GM23338 (cell line): ENCODE measurements around the gene NLRC5.

ENCODE experiments used
- CREB1 ChIP-seq: fragments of 250-450 bp; sonication (Bioruptor Pico); IDR thresholded peaks from 2 replicates; pipeline ENCODE4 v1.5.0; 2020; ENCODE audit warnings: low read depth, mild to moderate bottlenecking, moderate library complexity
- EZH2 ChIP-seq: fragments of 200-600 bp; sonication (generic); IDR thresholded peaks from one replicate; pipeline ENCODE4 v1.8.0; 2017; ENCODE audit warnings: antibody characterized with exemption, mild to moderate bottlenecking, low read depth; ENCODE audit not compliant: unreplicated experiment
- EZH2phosphoT487 ChIP-seq: fragments of 200-600 bp; sonication (generic); IDR thresholded peaks from one replicate; pipeline ENCODE4 v1.8.1; 2018; ENCODE audit warnings: antibody characterized with exemption; ENCODE audit not compliant: unreplicated experiment
- JUNB ChIP-seq: IDR thresholded peaks from one replicate; pipeline ENCODE4 v1.6.1; 2016; ENCODE audit warnings: antibody characterized with exemption; ENCODE audit not compliant: unreplicated experiment
- NANOG ChIP-seq: IDR thresholded peaks from 2 replicates; pipeline ENCODE4 v1.6.1; 2016; ENCODE audit warnings: antibody characterized with exemption, borderline replicate concordance
- POLR2AphosphoS5 ChIP-seq: IDR thresholded peaks from 2 replicates; pipeline ENCODE4 v1.6.1; 2016; ENCODE audit warnings: antibody characterized with exemption, low read depth
- REST ChIP-seq: IDR thresholded peaks from one replicate; pipeline ENCODE4 v1.6.1; 2018; ENCODE audit warnings: antibody characterized with exemption; ENCODE audit not compliant: unreplicated experiment
- STAT1 ChIP-seq: IDR thresholded peaks from one replicate; pipeline ENCODE4 v1.6.1; 2016; ENCODE audit warnings: antibody characterized with exemption; ENCODE audit not compliant: unreplicated experiment
- ZNF462 ChIP-seq: fragments of 250-450 bp; sonication (Bioruptor Pico); IDR thresholded peaks from 2 replicates; pipeline ENCODE4 v1.5.0; 2020; ENCODE audit warnings: mild to moderate bottlenecking, moderate library complexity
- TF ChIP-seq, protein P1 (sequence below), 2 experiments: fragments of 200-600 bp in 1 of 2; sonication (generic) in 1 of 2; conservative IDR thresholded peaks; 2 replicates each; pipeline versions ENCODE4 v1.5.1 to v1.6.1; 2016 to 2017; ENCODE audit warnings: antibody characterized with exemption in 2 of 2, low read depth in 2 of 2, mild to moderate bottlenecking in 2 of 2, moderate library complexity in 1 of 2
- TF ChIP-seq, protein P2 (sequence below): IDR thresholded peaks from 2 replicates; pipeline ENCODE4 v1.6.1; 2016; ENCODE audit warnings: antibody characterized with exemption

GRCh38 chr16:57108432-57108831, 119.1 kb downstream of the NLRC5 start:
- TF ChIP-seq, protein P1, sequence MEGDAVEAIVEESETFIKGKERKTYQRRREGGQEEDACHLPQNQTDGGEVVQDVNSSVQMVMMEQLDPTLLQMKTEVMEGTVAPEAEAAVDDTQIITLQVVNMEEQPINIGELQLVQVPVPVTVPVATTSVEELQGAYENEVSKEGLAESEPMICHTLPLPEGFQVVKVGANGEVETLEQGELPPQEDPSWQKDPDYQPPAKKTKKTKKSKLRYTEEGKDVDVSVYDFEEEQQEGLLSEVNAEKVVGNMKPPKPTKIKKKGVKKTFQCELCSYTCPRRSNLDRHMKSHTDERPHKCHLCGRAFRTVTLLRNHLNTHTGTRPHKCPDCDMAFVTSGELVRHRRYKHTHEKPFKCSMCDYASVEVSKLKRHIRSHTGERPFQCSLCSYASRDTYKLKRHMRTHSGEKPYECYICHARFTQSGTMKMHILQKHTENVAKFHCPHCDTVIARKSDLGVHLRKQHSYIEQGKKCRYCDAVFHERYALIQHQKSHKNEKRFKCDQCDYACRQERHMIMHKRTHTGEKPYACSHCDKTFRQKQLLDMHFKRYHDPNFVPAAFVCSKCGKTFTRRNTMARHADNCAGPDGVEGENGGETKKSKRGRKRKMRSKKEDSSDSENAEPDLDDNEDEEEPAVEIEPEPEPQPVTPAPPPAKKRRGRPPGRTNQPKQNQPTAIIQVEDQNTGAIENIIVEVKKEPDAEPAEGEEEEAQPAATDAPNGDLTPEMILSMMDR (conservative IDR thresholded peaks at IDR 0.05; ENCODE audit: low read depth in 2 of 2): no peak
- TF ChIP-seq POLR2AphosphoS5 (no peak), EZH2 (no peak), STAT1 (no peak), EZH2phosphoT487 (no peak), CREB1 (CRISPR knock-in tag) (no peak), REST (no peak), JUNB (no peak), NANOG (no peak), ZNF462 (CRISPR knock-in tag) (no peak)
- TF ChIP-seq, protein P2, sequence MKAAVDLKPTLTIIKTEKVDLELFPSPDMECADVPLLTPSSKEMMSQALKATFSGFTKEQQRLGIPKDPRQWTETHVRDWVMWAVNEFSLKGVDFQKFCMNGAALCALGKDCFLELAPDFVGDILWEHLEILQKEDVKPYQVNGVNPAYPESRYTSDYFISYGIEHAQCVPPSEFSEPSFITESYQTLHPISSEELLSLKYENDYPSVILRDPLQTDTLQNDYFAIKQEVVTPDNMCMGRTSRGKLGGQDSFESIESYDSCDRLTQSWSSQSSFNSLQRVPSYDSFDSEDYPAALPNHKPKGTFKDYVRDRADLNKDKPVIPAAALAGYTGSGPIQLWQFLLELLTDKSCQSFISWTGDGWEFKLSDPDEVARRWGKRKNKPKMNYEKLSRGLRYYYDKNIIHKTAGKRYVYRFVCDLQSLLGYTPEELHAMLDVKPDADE: no peak
